Activated CD8-positive, alpha-beta T cell treated with anti-CD3 and anti-CD28 coated beads, Interleukin-2, amount 10 ng/mL, durations not matched to agents 7 days and 5 days (primary cell): ENCODE results near the gene MBD3L2B. TPM values are rescaled to one million over a fixed set of nuclear protein-coding genes. Genes with fewer than 3 reads are reported as not detected.
A peak's percentile ranks its signal among the peaks of the same experiment; 100 is the strongest.
"Not testable (repeated sequence)": the region's sequence is repeated elsewhere in the genome, so short reads cannot be mapped to it uniquely, and the experiment has no call there.

Experiments used
- ATAC-seq: fragments of 150-1000 bp; cut with Tn5 transposase; one replicate; pipeline ENCODE4 v1.10.0; 2021; ENCODE audit warnings: moderate library complexity
- CTCF ChIA-PET: fragments of 350-600 bp; sonication (Branson Sonifier 250); formaldehyde crosslinking; loops from one replicate; lab custom pipeline; 2021; ENCODE audit warnings: antibody characterized with exemption; lab: Charles Lee
- POLR2A ChIA-PET: fragments of 350-600 bp; sonication (Branson Sonifier 250); formaldehyde crosslinking; loops from one replicate; lab custom pipeline; 2021; ENCODE audit warnings: antibody characterized with exemption; lab: Charles Lee
- DNase-seq: peaks from one replicate; pipeline ENCODE4 v3.0.0-alpha.2; 2020
- H3K27ac Mint-ChIP-seq: one replicate; pipeline ENCODE4 v1.8.0; 2021; ENCODE audit warnings: mild to moderate bottlenecking, mixed read lengths
- H3K27me3 Mint-ChIP-seq: one replicate; pipeline ENCODE4 v1.8.0; 2021; ENCODE audit warnings: low read depth, mixed read lengths
- H3K36me3 Mint-ChIP-seq: one replicate; pipeline ENCODE4 v1.8.0; 2021; ENCODE audit warnings: low read depth, mixed read lengths
- H3K4me1 Mint-ChIP-seq: one replicate; pipeline ENCODE4 v1.8.0; 2021; ENCODE audit warnings: low read depth, mixed read lengths
- H3K4me3 Mint-ChIP-seq: one replicate; pipeline ENCODE4 v1.8.0; 2021; ENCODE audit warnings: mild to moderate bottlenecking, mixed read lengths
- H3K9me3 Mint-ChIP-seq: one replicate; pipeline ENCODE4 v1.8.0; 2022; ENCODE audit warnings: mixed read lengths; ENCODE audit not compliant: insufficient read depth
- total RNA-seq, 2 experiments: library from RNA; stranded (reverse); gene quantifications; one replicate each; pipeline ENCODE4 v1.2.3, GENCODE V29; 2021

MBD3L2B gene
- total RNA-seq, 2 experiments from 2014 or later = not detected

DNA sequence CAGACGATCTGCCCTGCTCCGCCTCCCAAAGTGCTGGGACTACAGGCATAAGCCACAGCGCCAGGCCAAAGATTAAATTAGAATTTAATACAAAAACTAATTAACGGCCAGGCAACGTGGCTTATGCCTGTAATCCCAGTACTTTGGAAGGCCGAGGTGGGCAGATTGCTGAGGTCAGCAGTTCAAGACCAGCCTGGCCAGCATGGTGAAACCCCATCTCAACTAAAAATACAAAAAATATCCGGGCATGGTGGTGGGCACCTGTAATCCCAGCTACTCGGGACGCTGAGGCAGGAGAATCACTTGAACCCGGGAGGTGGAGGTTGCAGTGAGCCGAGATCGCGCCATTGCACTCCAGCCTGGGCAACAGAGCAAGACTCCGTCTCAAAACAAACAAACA lies 34.4 kb upstream of the MBD3L2B start:
- H3K4me3 Mint-ChIP-seq, H3K9me3 Mint-ChIP-seq, H3K27me3 Mint-ChIP-seq, POLR2A ChIA-PET, DNase-seq, H3K4me1 Mint-ChIP-seq, H3K36me3 Mint-ChIP-seq, CTCF ChIA-PET, H3K27ac Mint-ChIP-seq, ATAC-seq: not testable (repeated sequence)

DNA sequence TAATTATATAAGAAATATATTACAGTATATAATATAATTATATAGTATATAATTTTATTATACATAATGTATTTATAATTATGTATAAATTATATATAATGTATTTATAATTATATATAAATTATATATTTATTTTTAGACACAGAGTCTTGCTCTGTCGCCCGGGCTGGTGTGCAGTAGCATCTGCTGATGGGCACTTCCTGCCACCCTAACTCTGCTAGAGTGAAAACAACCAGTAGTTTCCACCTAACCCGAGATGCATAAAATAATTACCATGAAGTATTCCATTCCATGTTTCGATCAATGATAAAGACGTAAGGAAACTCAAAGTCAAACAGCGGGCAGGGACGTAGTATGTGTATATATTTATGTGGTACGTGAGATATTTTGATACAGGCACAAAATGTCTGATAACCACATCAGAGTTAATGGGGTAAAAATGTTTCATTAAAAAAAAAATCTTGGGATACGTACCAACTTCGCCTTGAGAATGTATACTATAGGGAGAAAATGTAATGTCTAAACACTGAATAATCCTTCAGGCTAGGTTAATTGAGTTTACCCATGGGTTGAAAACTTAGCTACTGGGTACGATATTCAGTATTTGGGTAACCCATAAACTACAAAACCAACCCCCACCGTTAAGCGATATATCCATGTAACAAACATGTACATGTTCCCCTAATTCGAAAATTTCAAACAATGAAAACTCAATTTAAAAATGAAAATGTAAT lies 33.6 kb upstream of the MBD3L2B start:
- ATAC-seq = peak; percentile 27
- DNase-seq, H3K9me3 Mint-ChIP-seq, H3K36me3 Mint-ChIP-seq, H3K4me3 Mint-ChIP-seq, H3K4me1 Mint-ChIP-seq, H3K27ac Mint-ChIP-seq, H3K27me3 Mint-ChIP-seq, CTCF ChIA-PET, POLR2A ChIA-PET: not testable (repeated sequence)

DNA sequence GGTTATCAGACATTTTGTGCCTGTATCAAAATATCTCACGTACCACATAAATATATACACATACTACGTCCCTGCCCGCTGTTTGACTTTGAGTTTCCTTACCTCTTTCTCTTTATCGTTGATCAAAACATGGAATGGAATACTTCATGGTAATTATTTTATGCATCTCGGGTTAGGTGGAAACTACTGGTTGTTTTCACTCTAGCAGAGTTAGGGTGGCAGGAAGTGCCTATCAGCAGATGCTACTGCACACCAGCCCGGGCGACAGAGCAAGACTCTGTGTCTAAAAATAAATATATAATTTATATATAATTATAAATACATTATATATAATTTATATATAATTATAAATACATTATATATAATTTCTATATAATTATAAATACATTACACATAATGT lies 31.7 kb upstream of the MBD3L2B start:
- ATAC-seq, POLR2A ChIA-PET, H3K36me3 Mint-ChIP-seq: not testable (repeated sequence)

DNA sequence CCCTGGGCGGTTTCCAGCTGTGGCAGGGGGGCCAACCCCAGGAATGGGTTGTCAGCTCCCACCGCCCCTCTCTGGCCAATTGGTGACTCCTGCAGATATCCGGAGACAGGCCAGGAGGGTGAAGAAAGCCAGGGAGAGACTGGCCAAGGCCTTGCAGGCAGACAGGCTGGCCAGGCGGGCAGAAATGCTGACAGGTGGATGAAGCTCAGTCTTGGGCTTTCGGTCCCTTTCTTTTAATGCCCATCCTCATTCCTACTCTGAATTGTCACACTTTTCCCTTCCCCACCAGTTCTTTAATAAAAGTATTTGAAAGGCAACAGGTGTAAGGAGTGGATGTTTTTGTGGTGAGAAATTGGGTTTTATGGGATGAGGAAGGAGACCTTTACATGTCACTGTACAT lies 30.2 kb upstream of the MBD3L2B start:
- CTCF ChIA-PET, H3K36me3 Mint-ChIP-seq, H3K9me3 Mint-ChIP-seq, H3K27me3 Mint-ChIP-seq, H3K4me3 Mint-ChIP-seq, POLR2A ChIA-PET, H3K4me1 Mint-ChIP-seq, ATAC-seq, H3K27ac Mint-ChIP-seq: not testable (repeated sequence)
- peak; percentile 19 for DNase-seq

More for the DNA sequence above, 31.7 kb upstream of the MBD3L2B start:
- H3K9me3 Mint-ChIP-seq, H3K4me3 Mint-ChIP-seq, H3K4me1 Mint-ChIP-seq, CTCF ChIA-PET, H3K27ac Mint-ChIP-seq, H3K27me3 Mint-ChIP-seq: not testable (repeated sequence)
- peak; percentile 21 for DNase-seq

DNA sequence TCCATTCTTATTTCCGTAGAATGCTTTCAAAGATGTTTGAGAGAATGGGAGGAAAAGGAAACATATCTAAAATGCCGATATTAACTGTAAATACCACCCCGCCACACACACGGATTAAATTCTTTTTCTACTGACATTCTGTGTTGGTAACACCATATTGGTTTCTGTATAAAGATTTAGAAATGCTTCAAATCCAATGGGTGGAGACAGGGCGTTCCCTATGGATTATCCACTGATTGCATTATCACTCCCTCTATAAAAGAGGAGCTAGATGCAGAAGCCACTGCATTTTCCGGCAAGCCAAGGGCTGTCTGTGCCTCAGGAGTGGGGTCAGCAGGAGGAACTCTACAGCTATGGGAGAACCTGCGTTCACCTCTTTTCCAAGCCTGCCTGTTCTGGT lies 27.8 kb upstream of the MBD3L2B start, which contains the start of gene MBD3L2:
MBD3L2 (plus strand) TSS at position 301 of the 400 bp plus-strand sequence; CDS start at position 354, 53 bp downstream.
- H3K4me1 Mint-ChIP-seq, H3K9me3 Mint-ChIP-seq, CTCF ChIA-PET, DNase-seq, POLR2A ChIA-PET, H3K36me3 Mint-ChIP-seq, H3K27me3 Mint-ChIP-seq, H3K4me3 Mint-ChIP-seq, H3K27ac Mint-ChIP-seq, ATAC-seq: not testable (repeated sequence)

DNA sequence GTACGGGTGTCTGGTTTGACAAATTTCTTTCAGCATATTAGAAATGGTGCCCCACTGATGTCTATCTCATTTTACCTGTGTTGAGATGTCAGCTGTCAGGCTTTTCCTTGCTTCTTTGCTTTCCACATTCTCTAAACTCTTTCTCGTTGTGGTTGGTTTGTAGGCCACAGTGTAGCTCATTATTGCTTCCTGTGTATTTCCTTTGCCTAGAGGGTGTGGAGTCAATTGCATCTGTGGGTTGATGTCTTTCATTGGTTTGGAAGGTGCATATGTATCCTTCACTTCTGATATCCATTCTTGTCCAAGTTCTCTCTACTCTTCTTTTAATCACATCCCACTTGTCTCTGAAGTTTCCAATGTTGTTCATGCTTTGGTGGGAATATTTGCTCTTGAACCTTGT lies 20.3 kb upstream of the MBD3L2B start:
- POLR2A ChIA-PET, ATAC-seq: not testable (repeated sequence)

DNA sequence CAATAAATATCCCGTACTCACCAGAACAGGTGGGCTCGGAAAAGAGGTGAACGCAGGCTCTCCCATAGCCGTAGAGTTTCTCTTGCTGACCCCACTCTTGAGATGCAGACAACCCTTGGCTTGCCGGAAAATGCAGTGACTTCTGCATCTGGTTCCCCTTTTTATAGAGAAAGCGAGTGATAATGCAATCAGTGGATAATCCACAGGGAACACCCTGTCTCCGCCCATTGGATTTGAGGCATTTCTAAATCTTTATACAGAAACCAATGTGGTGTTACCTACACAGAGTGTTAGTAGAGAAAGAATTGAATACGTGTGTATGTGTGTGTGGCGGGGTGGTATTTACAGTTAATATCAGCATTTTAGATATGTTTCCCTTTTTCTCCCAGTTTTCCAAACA lies 18.8 kb upstream of the MBD3L2B start, which contains the start of gene MBD3L4:
MBD3L4 (minus strand) TSS at position 101 of the 400 bp plus-strand sequence; CDS start at position 66, 35 bp downstream.
- H3K27ac Mint-ChIP-seq, POLR2A ChIA-PET, H3K9me3 Mint-ChIP-seq, H3K27me3 Mint-ChIP-seq, ATAC-seq, H3K4me1 Mint-ChIP-seq, CTCF ChIA-PET, DNase-seq, H3K36me3 Mint-ChIP-seq, H3K4me3 Mint-ChIP-seq: not testable (repeated sequence)

More for the DNA sequence above, 20.3 kb upstream of the MBD3L2B start:
- H3K27me3 Mint-ChIP-seq, H3K4me1 Mint-ChIP-seq, H3K27ac Mint-ChIP-seq, H3K9me3 Mint-ChIP-seq, CTCF ChIA-PET, DNase-seq, H3K4me3 Mint-ChIP-seq, H3K36me3 Mint-ChIP-seq: not testable (repeated sequence)

DNA sequence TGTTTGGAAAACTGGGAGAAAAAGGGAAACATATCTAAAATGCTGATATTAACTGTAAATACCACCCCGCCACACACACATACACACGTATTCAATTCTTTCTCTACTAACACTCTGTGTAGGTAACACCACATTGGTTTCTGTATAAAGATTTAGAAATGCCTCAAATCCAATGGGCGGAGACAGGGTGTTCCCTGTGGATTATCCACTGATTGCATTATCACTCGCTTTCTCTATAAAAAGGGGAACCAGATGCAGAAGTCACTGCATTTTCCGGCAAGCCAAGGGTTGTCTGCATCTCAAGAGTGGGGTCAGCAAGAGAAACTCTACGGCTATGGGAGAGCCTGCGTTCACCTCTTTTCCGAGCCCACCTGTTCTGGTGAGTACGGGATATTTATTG lies 9.0 kb upstream of the MBD3L2B start, which contains the start of gene MBD3L5:
MBD3L5 (plus strand) TSS at position 301 of the 400 bp plus-strand sequence; CDS start at position 335, 34 bp downstream.
- POLR2A ChIA-PET, ATAC-seq, CTCF ChIA-PET: not testable (repeated sequence)

DNA sequence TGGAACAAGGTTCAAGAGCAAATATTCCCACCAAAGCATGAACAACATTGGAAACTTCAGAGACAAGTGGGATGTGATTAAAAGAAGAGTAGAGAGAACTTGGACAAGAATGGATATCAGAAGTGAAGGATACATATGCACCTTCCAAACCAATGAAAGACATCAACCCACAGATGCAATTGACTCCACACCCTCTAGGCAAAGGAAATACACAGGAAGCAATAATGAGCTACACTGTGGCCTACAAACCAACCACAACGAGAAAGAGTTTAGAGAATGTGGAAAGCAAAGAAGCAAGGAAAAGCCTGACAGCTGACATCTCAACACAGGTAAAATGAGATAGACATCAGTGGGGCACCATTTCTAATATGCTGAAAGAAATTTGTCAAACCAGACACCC lies 7.6 kb upstream of the MBD3L2B start:
- H3K9me3 Mint-ChIP-seq = not testable (repeated sequence)

More for the DNA sequence above, 9.0 kb upstream of the MBD3L2B start, which contains the start of gene MBD3L5:
- not testable (repeated sequence) for H3K36me3 Mint-ChIP-seq, H3K4me3 Mint-ChIP-seq, H3K27me3 Mint-ChIP-seq, H3K27ac Mint-ChIP-seq, H3K9me3 Mint-ChIP-seq, H3K4me1 Mint-ChIP-seq, DNase-seq

DNA sequence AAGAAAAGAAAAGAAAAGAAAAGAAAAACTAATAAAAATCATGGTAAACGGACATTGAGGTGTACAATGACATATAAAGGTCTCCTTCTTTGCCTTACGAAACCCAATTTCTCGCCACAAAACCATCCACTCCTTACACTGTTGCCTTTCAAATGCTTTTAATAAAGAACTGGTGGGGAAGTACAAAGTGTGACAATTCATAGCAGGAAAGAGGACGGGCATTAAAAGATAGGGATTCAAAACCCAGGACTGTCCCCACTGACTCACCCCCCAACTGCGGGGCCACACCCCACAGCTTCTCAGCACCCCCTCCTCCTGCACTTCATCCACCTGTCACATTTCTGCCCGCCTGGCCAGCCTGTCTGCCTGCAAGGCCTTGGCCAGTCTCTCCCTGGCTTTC lies 2.4 kb downstream of the MBD3L2B start:
- CTCF ChIA-PET = no interaction called here
- H3K4me1 Mint-ChIP-seq = peaks cover 4% of the 10 kb centered on the region
- no peak overlapping the region for H3K4me3 Mint-ChIP-seq
- no peaks in the 10 kb centered on the region for H3K9me3 Mint-ChIP-seq
- DNase-seq (peak; percentile 13), ATAC-seq (no peak)
- no peaks in the 10 kb centered on the region for H3K36me3 Mint-ChIP-seq
- POLR2A ChIA-PET = no interaction called here
- H3K27ac Mint-ChIP-seq = no peak overlapping the region
- no peaks in the 10 kb centered on the region for H3K27me3 Mint-ChIP-seq

More for the DNA sequence above, 7.6 kb upstream of the MBD3L2B start:
- POLR2A ChIA-PET, H3K36me3 Mint-ChIP-seq, H3K4me1 Mint-ChIP-seq, CTCF ChIA-PET, ATAC-seq, DNase-seq, H3K4me3 Mint-ChIP-seq, H3K27me3 Mint-ChIP-seq, H3K27ac Mint-ChIP-seq: not testable (repeated sequence)

DNA sequence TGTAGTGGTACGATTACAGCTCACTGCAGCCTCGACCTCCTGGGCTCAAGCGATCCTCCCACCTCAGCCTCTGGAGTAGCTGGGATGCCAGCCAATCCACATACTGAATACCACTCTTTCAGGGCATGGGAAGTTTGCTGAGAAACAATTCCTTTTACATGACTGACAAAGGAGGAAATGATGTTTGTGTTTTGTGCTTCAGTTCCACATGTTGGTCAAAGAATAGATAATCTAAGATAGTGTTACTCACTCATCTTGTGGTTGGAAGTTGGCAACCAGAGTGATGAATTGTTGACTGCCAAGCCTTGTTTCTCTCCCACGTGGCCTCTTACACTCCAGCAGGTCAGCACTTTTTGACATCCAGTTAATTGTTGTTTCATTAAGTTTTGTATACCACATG lies 7.6 kb downstream of the MBD3L2B start:
- H3K9me3 Mint-ChIP-seq = no peaks in the 10 kb centered on the region
- no peak overlapping the region for H3K4me3 Mint-ChIP-seq
- H3K27ac Mint-ChIP-seq = no peak overlapping the region
- no peaks in the 10 kb centered on the region for H3K36me3 Mint-ChIP-seq
- H3K27me3 Mint-ChIP-seq = no peaks in the 10 kb centered on the region
- POLR2A ChIA-PET = no interaction called here
- CTCF ChIA-PET = interaction anchor here (1.2 to 1.4 kb wide), 2 partner anchors 10 to 341 kb away, joined by 3 to 4 read pairs; no protein-coding TSS in a partner anchor
- H3K4me1 Mint-ChIP-seq = peaks cover 28% of the 10 kb centered on the region
- ATAC-seq (no peak), DNase-seq (peak; percentile 26)

DNA sequence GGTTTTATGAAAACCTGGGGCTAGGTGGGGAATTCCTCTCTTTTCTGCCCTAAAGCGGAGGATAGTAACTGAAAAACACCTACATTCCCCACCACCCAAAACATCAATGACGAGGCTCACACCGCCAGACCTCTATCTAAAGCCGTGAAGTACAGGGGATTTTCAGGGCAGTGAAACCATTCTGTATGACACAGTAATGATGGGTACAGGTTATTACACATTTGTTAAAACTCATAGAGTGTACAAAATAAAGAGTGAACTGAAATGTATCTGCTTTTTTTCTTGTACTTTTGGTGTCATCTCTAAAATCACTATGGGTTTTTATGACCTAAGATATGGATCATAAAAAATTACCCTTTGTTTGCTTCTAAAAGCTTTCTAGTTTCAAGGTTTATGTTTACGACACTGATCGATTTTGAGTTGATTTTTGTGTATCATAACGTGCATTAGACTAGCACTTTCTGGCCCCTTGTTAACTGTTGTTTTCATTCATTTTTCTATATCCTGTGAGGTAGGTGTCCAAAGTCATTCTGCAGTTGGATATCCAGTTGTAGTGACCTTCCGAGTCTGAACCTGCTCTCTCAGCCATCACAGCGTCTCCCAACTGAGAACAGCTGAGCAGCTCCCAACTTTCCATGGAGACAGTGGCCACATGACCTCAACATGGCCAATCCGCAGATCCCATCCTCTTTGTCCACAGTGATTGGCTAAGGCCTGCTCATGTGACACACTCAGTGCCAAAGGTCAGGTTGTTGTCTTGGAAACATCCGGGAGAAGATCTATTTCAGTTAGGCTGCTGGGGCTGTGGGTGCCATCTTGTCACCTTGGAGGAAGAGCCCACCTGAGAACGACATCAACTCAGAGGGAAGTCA lies 10.3 kb downstream of the MBD3L2B start:
- Mint-ChIP-seq H3K4me3 (no peak overlapping the region), H3K27ac (no peak overlapping the region), H3K36me3 (no peaks in the 10 kb centered on the region), H3K4me1 (peaks cover 30% of the 10 kb centered on the region), H3K27me3 (no peaks in the 10 kb centered on the region), H3K9me3 (no peaks in the 10 kb centered on the region)
- ChIA-PET CTCF (no interaction called here), POLR2A (no interaction called here)
- no peak for ATAC-seq
- peak; percentile 16 for DNase-seq
